SHP77 treated with DMSO at 0.1 percent for 48 hours (cell line): ENCODE results near the gene PTH2.

Experiments used
- DNase-seq: peaks from one replicate; lab custom pipeline; 2025; lab: John Stamatoyannopoulos, UW

The PTH2 gene

DNA sequence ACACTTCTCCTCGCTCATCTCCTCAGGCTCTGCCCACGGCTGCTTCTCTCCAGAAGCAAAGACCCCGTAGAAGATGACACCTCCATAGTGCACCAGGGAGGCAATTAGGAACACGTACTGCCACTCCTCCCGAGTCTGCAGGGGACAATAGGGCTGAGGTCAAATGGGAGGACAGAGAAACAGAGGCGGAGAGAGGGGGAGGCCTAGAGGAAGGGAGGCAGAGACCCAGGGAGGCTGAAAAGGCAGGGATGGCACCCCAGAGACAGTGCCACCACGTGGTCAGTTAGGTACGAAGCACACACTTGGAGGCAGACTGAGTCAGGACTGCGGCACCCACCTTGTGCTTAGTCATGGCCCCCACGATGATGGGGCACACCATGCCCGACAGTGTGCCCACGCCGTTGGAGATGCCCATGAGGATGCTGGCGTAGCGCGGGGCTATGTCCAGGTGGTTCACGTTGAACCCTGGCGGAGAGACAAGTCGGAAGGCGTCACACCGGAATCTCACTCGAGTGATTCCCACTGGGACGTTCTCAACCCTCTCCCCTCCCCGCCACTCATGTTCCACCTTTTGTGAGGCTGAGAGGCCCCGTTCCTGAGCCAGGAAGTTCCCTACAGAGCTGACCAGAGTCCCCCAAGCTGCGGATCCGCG, 7.6 kb upstream of the PTH2 start:
- DNase-seq: no peak

DNA sequence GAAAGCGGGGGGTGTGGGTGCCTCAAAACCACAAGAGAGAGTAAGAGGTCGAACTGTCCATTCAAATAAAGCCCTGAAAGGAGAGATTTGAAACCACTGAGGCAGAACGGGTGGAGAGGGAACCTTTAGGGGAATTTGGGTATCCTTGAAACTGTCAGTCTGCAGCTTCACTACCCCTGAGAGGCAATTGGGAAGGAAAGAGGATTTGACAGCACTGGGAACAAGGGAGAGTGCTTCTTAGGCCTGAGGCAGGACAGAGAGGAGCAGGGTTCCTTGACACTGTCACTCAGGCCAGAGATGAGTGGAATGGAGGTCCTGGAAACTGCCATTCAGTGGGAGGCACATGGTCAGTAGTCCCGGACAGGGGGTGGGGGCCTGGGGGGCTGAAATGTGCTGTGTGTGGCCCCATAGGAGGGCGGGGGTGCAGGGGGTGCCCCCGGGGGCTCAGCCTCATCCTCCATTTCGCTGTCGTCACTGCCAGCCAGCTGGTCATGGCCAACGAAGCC, 7.0 kb upstream of the PTH2 start:
- DNase-seq: no peak

DNA sequence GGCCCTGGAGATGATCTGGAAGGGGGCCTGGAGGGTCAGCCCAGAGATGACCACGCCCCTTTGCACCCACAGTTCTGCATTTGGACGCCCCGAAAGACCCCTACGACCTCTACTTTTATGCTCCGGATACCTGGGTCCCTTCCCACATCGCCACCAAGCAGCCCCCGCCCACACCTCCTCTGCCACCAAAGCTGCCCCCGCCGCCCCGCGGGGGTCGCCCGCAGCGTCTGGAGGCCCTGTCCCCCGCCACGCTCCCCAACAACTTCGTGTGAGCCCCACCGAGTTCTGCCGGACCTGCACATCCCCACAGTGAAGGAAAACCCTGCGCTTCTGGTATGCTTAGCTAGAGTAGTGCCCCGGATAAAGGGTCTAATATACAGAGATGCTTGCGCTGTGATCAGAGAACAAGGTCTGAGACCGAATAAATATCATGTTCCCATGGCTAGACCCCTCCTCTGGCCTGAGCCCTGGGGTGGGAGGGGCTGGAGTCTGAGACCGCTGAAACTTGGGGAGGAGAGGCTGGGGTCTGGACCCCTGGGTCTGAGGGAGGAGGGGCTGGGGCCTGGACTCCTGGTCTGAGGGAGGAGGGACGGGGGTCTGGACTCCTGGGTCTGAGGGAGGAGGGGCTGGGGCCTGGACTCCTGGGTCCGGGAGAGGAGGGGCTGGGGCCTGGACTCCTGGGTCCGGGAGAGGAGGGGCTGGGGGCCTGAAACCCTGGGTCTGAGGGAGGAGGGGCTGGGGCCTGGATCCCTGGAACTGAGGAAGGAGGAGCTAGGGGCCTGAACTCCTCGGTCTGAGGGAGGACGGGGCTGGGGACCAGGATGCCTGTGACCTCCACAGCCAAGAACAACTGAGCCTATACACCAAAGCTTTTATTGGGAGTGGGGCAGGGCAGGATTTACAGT, 5.6 kb upstream of the PTH2 start:
- DNase-seq: no peak

DNA sequence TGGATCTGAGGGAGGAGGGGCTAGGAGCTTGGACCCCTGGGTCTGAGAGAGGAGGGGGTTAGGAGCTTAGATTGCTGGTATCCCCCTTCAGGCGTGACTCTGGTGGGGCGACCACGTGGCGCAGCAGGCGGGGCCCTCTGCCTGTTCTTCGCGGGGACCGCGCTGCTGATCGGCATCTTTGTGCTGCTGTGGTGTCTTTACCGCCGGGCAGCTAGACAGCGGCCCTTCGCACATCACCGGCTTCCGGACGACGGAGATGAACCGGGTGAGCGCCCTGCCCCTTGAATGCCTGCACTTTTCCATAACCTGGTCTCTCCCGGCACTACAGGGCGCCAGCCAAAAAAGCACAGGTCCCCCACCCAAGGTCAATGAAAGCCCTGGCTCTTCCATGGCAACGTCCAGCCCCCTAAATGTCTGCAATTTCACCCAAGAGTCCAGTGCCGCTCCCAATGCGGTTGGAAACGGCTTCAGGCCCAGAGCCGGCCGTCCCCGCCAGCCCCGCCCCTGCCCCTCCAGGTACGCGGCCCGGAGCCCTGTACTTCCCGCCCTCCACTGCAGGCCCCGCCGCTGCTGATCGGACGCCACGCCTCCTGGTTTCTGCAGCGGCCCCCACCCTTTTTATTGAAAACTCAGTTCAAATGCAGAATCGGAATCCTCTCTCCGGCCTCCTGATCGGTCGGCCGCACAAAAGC, 4.8 kb upstream of the PTH2 start:
- no peak for DNase-seq

DNA sequence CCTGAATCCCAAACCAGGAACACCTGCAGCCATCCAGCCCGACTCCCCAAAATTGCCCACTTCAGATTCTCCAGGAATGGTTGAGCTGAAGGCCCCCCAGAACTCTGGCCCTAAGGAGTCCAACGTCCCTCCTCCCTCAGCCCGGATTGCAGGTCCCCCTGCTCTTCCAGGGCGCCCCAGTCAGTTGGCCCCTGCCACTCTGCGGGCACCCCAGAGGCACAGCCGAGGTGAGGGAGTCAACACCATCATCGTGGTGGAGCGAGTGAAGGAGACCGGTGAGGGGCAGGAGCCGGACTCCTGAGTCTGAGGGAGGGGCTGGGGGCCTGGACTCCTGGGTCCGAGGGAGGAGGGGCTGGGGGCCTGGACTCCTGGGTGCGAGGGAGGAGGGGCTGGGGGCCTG, 4.1 kb upstream of the PTH2 start:
- no peak for DNase-seq

DNA sequence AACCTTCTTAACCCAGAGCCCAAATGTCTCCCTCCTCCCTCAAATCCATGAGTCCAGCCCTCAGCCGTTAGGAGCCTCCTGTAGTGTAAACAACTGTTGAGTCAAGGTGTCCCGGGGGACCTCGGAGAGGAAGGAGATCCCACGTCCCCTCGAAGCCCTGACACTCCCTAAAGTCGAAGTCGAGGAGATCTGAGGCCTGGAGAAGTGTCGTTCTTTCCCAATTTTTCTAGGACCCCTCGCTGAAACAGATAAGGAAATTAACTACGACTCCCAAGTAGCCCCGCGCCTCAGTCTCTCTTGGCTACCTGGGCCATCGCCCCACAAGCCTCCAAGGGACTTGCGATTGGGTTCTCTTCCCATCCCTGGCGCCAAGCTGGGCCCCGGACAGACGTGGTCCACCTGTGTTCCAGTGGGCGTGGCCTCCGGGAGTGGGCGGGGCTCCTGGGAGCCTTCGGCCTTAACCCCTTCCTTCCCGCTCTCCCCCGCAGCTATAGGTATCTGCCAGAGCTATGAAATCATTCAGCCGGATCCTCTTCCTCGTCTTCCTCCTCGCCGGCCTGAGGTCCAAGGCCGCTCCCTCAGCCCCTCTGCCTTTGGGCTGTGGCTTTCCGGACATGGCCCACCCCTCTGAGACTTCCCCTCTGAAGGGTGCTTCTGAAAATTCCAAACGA, 2.8 kb upstream of the PTH2 start:
- DNase-seq: no peak

DNA sequence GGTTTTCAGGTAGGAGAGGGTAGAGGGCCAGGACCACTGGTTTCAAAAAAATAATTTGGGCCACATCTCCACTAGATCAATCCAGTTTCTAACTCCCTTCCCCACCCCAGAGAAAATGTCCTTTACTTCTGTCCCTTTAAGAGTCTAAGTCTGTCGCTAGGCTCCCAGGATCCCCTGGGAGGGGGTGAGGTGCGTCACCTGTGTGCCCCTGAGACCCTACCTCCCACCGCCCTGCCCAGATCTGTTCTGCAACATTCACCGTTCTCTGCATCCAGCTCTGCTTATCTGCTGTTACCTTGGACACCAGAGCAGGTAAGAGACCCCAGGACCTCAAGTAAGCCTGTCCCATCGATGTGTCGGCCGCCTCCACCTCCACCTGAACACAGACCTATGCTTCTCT, 1.9 kb upstream of the PTH2 start, which contains the start of gene GFY:
GFY (plus strand) TSS at position 211 of the 400 bp plus-strand sequence. CDS start 1,043 bp downstream, outside the sequence.
- DNase-seq: no peak

DNA sequence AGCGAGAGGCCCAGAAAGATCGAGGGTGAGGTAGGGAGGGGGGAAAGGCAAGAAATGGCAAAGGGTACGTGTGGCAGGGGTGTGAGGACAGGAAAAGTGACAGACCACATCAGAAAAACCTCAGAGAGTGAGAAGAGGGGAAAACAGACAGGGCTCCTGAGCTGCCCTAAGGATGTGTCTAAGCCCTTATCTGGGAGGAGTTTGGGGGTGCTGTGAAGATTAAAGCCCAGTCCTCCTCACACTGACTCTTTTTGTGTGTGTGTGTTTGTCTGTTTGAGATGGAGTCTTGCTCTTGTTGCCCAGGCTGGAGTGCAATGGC, 703 bp upstream of the PTH2 start:
- DNase-seq: no peak

DNA sequence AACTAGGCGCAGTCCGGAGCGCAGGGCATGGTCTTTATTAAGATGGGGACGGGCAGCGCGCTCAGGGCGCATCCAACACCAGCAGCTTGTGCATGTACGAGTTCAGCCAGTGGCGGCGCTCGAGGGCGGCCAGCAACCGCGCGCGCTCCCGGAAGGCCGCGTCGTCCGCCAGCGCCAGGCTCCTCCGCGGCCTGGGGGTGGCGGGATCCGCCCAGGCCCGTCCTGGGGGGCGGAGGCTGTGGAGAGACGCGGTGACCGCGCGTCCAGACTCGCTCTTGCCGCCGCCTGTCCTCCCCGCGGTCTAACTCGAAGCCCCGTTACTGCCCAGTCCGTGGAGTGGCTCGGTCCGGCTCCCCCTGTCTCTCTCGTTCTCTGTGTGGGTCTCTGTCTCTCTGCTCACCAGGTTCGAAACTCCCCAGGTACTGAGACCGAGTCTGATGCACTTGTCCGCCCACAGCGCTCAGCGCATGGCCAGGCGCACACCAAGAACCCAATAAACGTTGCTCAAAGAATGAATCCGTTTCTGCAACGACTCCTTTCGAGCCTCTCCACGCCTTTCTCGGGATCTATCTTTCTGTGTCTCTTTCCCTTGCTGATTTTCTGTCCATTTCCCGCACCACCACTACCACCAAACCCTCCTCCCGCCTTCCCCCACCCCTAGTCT, 702 bp downstream of the PTH2 start:
- DNase-seq: no peak

DNA sequence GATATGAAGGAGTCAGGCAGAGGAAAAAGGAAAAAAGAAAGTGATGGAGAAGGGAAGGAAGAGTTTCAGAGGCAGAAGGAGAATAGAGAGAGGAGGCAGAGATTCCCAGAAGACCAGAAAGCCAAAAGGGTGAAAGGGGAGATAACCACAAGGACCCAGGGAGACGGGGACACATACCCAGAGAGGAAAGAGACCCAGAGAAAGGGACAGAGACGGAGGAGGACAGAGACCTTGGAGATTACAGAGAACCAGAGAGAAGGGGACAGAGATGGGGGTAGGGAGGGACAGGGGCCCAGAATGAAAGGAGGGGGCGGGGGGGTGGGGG, 1.4 kb downstream of the PTH2 start:
- no peak for DNase-seq

DNA sequence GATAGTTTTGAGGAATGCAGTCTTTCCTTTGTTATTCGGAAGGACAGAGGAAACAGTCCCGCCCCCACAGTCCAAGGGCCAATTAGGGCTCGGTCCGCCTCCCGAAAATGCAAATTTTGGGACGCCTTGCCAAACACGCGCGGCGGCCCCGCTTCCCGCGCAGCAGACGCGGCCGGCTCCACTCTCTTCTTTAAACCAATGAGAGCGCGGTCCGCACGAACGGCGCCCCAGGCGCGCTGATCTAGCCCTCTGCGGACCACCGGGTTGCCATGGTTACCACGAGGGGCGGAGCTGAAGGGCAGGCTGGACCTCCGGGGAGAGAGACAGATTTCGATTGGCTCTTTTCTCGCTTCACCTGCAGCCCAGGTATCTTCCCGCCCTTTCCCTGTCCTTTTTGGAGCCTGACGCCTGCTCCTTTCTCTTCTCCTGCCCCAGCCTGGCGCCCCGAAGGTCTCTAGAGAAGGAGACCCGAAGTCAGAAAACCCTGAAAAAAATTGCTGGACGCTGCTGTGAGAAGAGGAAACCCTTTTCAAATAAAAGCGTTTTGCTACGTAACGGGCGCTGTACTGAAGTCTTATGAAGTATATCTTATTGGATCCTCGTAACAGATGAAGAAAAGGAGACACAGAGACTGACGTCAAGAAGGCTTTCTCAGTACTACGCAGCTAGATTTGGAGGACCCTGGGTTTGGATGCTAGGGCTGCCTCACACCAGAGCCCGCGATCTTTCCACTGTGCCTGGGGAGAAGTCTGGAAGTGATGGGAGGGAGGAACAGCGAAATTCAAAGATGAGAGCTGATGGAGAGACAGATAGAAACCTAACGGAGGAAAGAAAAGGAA, 2.0 kb downstream of the PTH2 start:
- DNase-seq: no peak

DNA sequence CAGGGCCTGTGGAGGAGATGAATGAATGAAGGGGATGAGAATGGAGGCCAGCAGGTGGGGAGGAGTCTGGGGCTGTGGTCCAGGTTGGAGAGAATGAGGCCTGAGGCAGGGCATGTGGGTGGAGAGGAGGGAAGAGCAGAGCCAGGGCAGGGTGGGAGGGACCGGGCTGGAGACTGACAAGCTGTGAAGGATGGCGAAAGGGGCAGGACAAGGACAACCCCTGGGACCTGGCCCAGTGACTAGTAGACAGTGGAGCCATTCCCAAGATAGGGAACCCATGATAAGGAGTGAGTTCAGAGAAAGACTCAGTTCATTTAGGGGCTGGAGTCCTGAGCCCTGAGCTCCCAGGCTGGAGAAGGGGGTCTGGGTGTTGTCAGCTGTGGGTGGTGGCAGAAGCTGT, 3.0 kb downstream of the PTH2 start:
- no peak for DNase-seq

DNA sequence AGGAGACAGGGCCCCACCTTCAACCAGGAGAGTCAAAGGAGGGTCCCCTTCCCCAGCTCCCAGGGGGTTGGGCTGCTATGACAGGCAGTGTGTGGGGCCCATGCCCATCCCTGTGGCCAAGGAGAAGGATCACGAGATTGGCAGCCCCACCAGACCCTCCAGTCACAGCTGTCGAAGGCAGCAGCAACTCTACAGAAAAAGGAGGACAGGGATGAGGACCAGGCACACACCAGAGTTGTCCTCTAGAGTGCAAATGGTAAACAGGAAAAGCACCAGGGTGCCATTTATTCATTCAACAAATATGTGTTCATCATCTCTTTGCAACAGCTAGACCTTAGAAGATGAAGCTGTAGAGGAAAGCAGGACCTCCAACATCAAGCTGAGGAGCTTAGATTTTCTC, 4.1 kb downstream of the PTH2 start:
- no peak for DNase-seq

DNA sequence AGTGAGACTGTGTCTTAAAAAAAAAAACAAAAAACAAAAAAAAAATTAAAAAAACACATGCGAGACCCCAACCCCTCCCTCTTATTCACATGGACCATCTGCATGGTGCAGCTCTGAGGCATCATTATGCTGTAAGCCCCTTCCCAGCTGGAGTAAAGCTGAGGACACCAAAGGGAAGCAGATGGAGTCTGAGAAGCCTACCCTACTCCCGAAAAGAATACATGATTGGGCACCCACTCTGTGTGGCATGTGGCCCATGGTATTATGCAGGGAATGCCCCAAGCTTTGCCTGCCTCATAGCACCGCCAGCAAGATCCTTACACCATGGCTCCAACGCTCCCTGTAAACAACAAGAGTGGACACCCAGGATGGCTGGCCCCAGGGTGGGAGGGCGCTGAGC, 4.7 kb downstream of the PTH2 start:
- DNase-seq: no peak

DNA sequence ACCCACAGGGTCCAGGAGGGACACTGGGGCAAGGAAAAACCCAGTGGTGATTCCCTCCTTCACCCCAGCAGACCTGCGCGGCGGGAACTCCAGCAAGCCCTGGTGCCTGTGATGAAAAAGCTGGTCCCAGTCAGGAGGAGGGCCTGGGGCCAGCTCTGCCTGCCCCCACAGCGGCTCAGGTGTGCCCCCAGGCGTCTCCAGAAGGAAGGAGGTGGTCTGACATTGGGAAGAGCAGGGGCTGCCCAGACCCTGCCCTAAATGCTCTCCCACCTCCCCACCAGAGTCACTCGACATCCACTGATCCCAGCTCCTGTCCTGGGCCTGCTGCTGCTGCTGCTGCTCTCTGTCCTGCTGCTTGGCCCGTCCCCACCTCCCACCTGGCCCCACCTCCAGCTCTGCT, 6.2 kb downstream of the PTH2 start:
- DNase-seq: no peak

DNA sequence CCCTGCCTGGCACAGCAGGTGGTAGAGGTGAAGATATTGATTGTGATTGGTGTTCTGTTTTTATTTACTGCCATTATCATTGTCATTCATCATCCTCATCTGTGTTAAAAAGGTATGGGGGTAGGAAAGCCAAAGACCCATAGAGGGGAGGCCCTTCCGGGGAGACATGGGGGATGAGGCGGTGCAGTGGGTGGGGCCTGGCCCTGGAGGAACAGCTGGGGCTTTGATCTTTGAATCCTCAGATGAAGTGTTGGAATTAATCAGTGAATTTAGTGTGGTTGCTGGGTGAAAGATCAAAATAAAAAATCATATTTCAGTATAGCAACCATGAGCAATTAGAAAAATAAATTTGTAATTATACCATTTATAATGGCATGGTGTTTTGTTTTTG, 7.4 kb downstream of the PTH2 start:
- DNase-seq: no peak

DNA sequence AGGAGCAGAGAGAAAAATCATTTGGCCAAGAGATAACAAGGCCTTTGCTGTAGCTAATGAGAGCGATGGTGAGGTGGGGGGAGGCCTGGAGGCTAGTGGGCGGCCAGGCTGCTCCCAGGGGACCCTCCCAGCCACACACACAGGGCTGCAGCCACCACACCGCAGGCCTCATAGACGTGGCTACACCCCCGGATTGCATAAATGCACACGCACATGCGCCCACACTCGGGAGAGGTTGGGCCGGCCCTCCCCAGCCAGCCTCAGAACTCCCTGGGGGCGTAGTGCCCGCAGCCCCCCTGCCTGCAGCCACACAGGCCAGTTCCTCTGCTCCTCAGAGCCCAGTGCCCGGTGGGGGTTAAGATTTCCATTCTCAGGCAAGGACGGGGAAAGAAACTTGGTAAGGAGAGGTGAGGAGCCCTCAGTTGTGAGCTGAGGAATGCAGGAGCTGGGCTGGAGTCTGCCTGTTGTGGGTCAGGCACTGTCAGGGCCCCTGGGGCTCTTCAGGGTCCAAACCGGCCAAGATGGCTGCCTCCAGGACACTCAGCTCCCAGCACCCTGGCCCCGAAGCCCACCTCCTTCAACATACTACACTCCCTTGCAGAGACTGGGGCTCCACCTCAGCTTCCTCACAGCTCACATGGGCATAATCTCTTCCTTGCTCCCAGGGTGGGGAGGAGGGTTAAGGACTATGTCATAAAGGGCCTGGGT, 8.0 kb downstream of the PTH2 start:
- no peak for DNase-seq

DNA sequence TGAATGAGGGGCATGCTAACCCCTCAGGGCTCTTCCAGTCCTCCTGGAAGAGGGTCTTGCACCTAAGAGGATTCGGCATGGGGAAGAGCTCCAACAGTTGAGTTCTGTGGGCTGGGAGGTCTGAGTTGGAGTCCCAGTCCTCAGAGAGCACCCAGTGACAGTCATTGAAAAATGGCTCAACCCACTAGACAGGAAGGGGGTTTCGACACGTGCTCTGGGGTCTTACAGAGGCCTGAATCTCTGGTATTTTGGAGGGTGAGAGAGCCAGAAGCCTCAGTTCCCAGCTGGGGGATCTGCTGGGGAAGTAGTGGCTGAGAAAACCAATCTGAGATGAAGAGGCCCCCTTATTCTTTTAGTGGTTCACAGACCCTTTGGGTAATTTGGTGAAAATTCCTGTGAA, 9.0 kb downstream of the PTH2 start:
- no peak for DNase-seq

DNA sequence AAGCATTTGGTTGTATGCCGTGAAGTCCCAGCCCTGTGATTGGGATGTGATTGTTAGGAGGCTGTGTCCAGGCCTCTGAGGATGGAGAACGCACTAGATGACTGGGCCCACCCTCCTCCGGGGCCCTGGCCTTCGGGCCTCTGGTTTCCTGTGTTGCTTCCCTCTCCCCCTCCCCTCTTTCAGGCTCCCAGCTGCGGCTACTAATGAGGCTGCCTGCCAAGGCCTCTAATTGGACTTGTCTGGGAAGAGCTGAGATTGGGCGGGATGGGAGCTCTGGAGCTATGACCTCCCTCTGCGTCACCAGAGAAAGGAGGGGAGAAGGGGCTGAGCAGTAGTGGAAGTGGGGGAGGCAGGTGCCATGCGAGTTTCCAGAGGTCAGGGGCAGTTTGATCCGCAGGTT, 9.9 kb downstream of the PTH2 start:
- peak; percentile 18 for DNase-seq

DNA sequence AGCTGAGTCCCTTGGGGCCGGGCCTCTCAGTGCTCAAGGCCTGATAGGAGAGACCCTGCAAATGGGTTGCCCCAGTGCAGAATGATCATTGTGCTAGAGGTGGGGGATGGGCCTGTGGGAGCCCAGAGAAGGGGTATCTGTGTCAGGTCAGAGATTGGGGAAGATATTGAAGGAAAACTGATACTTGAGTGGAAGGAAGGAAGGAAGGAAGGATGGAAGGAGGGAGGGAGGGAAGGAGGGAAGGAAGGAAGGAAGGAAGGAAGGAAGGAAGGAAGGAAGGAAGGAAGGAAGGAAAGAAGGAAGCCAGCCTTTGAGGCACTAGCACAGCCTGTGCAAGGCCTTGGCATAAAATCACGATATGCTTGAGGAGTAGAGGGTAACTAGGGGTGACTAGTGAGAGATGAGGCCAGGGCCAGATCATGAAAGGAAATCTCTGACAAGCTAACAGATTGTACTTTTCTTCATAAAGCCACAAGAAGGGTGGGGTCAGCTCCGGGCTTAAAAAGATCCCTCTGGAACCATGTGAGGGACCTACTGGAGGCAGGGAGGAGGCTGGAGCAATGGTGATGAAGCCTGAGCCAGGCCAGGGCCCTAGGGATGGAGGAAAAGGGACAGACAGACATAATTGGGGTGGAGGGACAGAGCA, 11.4 kb downstream of the PTH2 start:
- DNase-seq: no peak
